ENCODE results near the gene PIP5KL1. TPM values are rescaled to one million over a fixed set of nuclear protein-coding genes. Genes with fewer than 3 reads are reported as not detected.

Gene PIP5KL1
- total RNA-seq, 1 experiment from 2014 or later = 0.51 TPM

- DNase-seq (ENCODE audit: low read depth) = no peak
Observed at GRCh38 chr9:127947841-127948710, 17.5 kb upstream of the PIP5KL1 start.

GRCh38 chr9:127946728-127947127 lies 16.2 kb upstream of the PIP5KL1 start:
- DNase-seq (ENCODE audit: low read depth) = no peak

- no peak for DNase-seq (ENCODE audit: low read depth)
Observed at GRCh38 chr9:127945942-127946341, 15.4 kb upstream of the PIP5KL1 start.

- no peak for DNase-seq (ENCODE audit: low read depth)
Observed at GRCh38 chr9:127945338-127945737, 14.8 kb upstream of the PIP5KL1 start.

- DNase-seq (ENCODE audit: low read depth) = no peak
Observed at GRCh38 chr9:127944586-127945218, 14.1 kb upstream of the PIP5KL1 start.

- peak; percentile 90 for DNase-seq (ENCODE audit: low read depth)
Observed at GRCh38 chr9:127943731-127944144, 13.2 kb upstream of the PIP5KL1 start.

- no peak for DNase-seq (ENCODE audit: low read depth)
Observed at GRCh38 chr9:127943011-127943662, 12.6 kb upstream of the PIP5KL1 start.

GRCh38 chr9:127942216-127943010 lies 11.8 kb upstream of the PIP5KL1 start:
- DNase-seq (ENCODE audit: low read depth) = peak; percentile 77

- no peak for DNase-seq (ENCODE audit: low read depth)
Observed at GRCh38 chr9:127941961-127942215, 11.3 kb upstream of the PIP5KL1 start.

- DNase-seq (ENCODE audit: low read depth) = no peak
Observed at GRCh38 chr9:127941062-127941960, 10.7 kb upstream of the PIP5KL1 start.

GRCh38 chr9:127940593-127940992 lies 10.0 kb upstream of the PIP5KL1 start:
- DNase-seq (ENCODE audit: low read depth) = no peak

GRCh38 chr9:127938298-127938690 lies 7.7 kb upstream of the PIP5KL1 start:
- DNase-seq (ENCODE audit: low read depth) = no peak

GRCh38 chr9:127937388-127938297 lies 7.1 kb upstream of the PIP5KL1 start, which contains the start of gene DPM2:
Gene DPM2 (minus strand): TSS chr9:127937854. CDS start chr9:127937820, 34 bp downstream.
- peak; percentile 95 for DNase-seq (ENCODE audit: low read depth)

GRCh38 chr9:127937056-127937387 lies 6.4 kb upstream of the PIP5KL1 start:
- no peak for DNase-seq (ENCODE audit: low read depth)

- no peak for DNase-seq (ENCODE audit: low read depth)
Observed at GRCh38 chr9:127936347-127936852, 5.8 kb upstream of the PIP5KL1 start.

- no peak for DNase-seq (ENCODE audit: low read depth)
Observed at GRCh38 chr9:127935765-127936221, 5.2 kb upstream of the PIP5KL1 start.

GRCh38 chr9:127934986-127935385 lies 4.4 kb upstream of the PIP5KL1 start:
- no peak for DNase-seq (ENCODE audit: low read depth)

GRCh38 chr9:127934248-127934647 lies 3.7 kb upstream of the PIP5KL1 start:
- DNase-seq (ENCODE audit: low read depth) = no peak

- peak; percentile 84 for DNase-seq (ENCODE audit: low read depth)
Observed at GRCh38 chr9:127931092-127931881, 710 bp upstream of the PIP5KL1 start.

All from Daoy (cell line).